ENCODE data around the gene SPTLC1.

GRCh38 chr9:92163276-92163675 lies 48.1 kb upstream of the SPTLC1 start:
- TF ChIP-seq, protein P1, sequence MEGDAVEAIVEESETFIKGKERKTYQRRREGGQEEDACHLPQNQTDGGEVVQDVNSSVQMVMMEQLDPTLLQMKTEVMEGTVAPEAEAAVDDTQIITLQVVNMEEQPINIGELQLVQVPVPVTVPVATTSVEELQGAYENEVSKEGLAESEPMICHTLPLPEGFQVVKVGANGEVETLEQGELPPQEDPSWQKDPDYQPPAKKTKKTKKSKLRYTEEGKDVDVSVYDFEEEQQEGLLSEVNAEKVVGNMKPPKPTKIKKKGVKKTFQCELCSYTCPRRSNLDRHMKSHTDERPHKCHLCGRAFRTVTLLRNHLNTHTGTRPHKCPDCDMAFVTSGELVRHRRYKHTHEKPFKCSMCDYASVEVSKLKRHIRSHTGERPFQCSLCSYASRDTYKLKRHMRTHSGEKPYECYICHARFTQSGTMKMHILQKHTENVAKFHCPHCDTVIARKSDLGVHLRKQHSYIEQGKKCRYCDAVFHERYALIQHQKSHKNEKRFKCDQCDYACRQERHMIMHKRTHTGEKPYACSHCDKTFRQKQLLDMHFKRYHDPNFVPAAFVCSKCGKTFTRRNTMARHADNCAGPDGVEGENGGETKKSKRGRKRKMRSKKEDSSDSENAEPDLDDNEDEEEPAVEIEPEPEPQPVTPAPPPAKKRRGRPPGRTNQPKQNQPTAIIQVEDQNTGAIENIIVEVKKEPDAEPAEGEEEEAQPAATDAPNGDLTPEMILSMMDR (IDR thresholded peaks at IDR 0.05 in 4 of 5, conservative IDR thresholded peaks at IDR 0.05 in 1 of 5) = no peak
- no peak for TF ChIP-seq POLR2A (IDR thresholded peaks at IDR 0.05)
